ENCODE measurements around the gene AJAP1. TPM values are rescaled to one million over a fixed set of nuclear protein-coding genes. Genes with fewer than 3 reads are reported as not detected.

Gene AJAP1
- total and polyA plus RNA-seq, 2 experiments from 2014 or later = not detected

DNA sequence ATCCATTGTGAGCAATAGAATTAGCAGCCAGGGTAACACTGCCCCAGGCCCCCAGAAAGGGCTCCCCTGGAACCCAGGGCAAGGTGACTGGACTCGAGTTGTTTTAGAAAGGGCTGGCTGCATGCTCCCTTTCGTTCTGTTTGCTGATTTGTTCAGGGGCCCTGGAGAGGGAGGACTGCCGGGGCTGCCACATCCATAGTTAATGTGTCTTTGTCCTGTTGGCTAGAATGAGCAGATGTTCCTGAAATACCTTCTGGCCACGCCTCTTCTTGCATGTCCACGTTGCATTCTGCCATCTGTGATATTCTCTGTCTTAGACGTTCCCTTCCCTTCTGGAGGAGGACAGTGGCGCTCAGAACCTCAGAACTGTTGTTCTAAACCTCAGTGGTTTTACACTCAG, 118.8 kb downstream of the AJAP1 start:
- no peak overlapping the region for H3K27ac Mint-ChIP-seq
- H3K79me2 ChIP-seq (replicated peaks; ENCODE audit: insufficient read depth) = no peaks in the 10 kb centered on the region
- peaks cover 15% of the 10 kb centered on the region for H3K4me1 Mint-ChIP-seq

More for the DNA sequence above, 118.8 kb downstream of the AJAP1 start:
- Histone ChIP-seq H3K36me3 (ENCODE audit: insufficient read depth) (no peaks in the 10 kb centered on the region), H3K4me1 (ENCODE audit: insufficient read depth) (no peaks in the 10 kb centered on the region), H3K4me2 (no peak overlapping the region), H2AFZ (no peak overlapping the region), H3K4me3 (no peak overlapping the region), H4K20me1 (replicated peaks; ENCODE audit: insufficient read depth) (no peaks in the 10 kb centered on the region), H3K9me2 (ENCODE audit: insufficient read depth) (no peaks in the 10 kb centered on the region), H3F3A (replicated peaks; ENCODE audit: low read depth) (no peaks in the 10 kb centered on the region), H3K27me3 (ENCODE audit: insufficient read depth) (no peaks in the 10 kb centered on the region), H3K27ac (ENCODE audit: low read depth) (no peak overlapping the region)
- no peak for DNase-seq (ENCODE audit: low spot score)
- TF ChIP-seq EZH2 (IDR thresholded peaks at IDR 0.05; ENCODE audit: low read depth, unreplicated experiment) (no peak), NANOG (IDR thresholded peaks at IDR 0.05; ENCODE audit: borderline replicate concordance) (no peak), ZNF331 (CRISPR knock-in tag; IDR thresholded peaks at IDR 0.05; ENCODE audit: low read depth) (no peak), EZH2phosphoT487 (IDR thresholded peaks at IDR 0.05; ENCODE audit: unreplicated experiment) (no peak), POLR2AphosphoS5 (IDR thresholded peaks at IDR 0.05; ENCODE audit: low read depth) (no peak), JUNB (IDR thresholded peaks at IDR 0.05; ENCODE audit: unreplicated experiment) (no peak), ZNF114 (CRISPR knock-in tag; IDR thresholded peaks at IDR 0.05) (no peak)
- TF ChIP-seq, protein P1, sequence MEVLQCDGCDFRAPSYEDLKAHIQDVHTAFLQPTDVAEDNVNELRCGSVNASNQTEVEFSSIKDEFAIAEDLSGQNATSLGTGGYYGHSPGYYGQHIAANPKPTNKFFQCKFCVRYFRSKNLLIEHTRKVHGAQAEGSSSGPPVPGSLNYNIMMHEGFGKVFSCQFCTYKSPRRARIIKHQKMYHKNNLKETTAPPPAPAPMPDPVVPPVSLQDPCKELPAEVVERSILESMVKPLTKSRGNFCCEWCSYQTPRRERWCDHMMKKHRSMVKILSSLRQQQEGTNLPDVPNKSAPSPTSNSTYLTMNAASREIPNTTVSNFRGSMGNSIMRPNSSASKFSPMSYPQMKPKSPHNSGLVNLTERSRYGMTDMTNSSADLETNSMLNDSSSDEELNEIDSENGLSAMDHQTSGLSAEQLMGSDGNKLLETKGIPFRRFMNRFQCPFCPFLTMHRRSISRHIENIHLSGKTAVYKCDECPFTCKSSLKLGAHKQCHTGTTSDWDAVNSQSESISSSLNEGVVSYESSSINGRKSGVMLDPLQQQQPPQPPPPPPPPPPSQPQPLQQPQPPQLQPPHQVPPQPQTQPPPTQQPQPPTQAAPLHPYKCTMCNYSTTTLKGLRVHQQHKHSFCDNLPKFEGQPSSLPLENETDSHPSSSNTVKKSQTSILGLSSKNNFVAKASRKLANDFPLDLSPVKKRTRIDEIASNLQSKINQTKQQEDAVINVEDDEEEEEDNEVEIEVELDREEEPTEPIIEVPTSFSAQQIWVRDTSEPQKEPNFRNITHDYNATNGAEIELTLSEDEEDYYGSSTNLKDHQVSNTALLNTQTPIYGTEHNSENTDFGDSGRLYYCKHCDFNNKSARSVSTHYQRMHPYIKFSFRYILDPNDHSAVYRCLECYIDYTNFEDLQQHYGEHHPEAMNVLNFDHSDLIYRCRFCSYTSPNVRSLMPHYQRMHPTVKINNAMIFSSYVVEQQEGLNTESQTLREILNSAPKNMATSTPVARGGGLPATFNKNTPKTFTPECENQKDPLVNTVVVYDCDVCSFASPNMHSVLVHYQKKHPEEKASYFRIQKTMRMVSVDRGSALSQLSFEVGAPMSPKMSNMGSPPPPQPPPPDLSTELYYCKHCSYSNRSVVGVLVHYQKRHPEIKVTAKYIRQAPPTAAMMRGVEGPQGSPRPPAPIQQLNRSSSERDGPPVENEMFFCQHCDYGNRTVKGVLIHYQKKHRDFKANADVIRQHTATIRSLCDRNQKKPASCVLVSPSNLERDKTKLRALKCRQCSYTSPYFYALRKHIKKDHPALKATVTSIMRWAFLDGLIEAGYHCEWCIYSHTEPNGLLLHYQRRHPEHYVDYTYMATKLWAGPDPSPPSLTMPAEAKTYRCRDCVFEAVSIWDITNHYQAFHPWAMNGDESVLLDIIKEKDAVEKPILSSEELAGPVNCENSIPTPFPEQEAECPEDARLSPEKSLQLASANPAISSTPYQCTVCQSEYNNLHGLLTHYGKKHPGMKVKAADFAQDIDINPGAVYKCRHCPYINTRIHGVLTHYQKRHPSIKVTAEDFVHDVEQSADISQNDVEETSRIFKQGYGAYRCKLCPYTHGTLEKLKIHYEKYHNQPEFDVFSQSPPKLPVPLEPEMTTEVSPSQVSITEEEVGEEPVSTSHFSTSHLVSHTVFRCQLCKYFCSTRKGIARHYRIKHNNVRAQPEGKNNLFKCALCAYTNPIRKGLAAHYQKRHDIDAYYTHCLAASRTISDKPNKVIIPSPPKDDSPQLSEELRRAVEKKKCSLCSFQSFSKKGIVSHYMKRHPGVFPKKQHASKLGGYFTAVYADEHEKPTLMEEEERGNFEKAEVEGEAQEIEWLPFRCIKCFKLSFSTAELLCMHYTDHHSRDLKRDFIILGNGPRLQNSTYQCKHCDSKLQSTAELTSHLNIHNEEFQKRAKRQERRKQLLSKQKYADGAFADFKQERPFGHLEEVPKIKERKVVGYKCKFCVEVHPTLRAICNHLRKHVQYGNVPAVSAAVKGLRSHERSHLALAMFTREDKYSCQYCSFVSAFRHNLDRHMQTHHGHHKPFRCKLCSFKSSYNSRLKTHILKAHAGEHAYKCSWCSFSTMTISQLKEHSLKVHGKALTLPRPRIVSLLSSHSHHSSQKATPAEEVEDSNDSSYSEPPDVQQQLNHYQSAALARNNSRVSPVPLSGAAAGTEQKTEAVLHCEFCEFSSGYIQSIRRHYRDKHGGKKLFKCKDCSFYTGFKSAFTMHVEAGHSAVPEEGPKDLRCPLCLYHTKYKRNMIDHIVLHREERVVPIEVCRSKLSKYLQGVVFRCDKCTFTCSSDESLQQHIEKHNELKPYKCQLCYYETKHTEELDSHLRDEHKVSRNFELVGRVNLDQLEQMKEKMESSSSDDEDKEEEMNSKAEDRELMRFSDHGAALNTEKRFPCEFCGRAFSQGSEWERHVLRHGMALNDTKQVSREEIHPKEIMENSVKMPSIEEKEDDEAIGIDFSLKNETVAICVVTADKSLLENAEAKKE (CRISPR knock-in tag; IDR thresholded peaks at IDR 0.05) = no peak
- TF ChIP-seq, protein P2, sequence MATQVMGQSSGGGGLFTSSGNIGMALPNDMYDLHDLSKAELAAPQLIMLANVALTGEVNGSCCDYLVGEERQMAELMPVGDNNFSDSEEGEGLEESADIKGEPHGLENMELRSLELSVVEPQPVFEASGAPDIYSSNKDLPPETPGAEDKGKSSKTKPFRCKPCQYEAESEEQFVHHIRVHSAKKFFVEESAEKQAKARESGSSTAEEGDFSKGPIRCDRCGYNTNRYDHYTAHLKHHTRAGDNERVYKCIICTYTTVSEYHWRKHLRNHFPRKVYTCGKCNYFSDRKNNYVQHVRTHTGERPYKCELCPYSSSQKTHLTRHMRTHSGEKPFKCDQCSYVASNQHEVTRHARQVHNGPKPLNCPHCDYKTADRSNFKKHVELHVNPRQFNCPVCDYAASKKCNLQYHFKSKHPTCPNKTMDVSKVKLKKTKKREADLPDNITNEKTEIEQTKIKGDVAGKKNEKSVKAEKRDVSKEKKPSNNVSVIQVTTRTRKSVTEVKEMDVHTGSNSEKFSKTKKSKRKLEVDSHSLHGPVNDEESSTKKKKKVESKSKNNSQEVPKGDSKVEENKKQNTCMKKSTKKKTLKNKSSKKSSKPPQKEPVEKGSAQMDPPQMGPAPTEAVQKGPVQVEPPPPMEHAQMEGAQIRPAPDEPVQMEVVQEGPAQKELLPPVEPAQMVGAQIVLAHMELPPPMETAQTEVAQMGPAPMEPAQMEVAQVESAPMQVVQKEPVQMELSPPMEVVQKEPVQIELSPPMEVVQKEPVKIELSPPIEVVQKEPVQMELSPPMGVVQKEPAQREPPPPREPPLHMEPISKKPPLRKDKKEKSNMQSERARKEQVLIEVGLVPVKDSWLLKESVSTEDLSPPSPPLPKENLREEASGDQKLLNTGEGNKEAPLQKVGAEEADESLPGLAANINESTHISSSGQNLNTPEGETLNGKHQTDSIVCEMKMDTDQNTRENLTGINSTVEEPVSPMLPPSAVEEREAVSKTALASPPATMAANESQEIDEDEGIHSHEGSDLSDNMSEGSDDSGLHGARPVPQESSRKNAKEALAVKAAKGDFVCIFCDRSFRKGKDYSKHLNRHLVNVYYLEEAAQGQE (IDR thresholded peaks at IDR 0.05; ENCODE audit: unreplicated experiment) = no peak
- TF ChIP-seq, protein P3, sequence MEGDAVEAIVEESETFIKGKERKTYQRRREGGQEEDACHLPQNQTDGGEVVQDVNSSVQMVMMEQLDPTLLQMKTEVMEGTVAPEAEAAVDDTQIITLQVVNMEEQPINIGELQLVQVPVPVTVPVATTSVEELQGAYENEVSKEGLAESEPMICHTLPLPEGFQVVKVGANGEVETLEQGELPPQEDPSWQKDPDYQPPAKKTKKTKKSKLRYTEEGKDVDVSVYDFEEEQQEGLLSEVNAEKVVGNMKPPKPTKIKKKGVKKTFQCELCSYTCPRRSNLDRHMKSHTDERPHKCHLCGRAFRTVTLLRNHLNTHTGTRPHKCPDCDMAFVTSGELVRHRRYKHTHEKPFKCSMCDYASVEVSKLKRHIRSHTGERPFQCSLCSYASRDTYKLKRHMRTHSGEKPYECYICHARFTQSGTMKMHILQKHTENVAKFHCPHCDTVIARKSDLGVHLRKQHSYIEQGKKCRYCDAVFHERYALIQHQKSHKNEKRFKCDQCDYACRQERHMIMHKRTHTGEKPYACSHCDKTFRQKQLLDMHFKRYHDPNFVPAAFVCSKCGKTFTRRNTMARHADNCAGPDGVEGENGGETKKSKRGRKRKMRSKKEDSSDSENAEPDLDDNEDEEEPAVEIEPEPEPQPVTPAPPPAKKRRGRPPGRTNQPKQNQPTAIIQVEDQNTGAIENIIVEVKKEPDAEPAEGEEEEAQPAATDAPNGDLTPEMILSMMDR (conservative IDR thresholded peaks at IDR 0.05; ENCODE audit: low read depth in 2 of 2) = no peak
- TF ChIP-seq, protein P4, sequence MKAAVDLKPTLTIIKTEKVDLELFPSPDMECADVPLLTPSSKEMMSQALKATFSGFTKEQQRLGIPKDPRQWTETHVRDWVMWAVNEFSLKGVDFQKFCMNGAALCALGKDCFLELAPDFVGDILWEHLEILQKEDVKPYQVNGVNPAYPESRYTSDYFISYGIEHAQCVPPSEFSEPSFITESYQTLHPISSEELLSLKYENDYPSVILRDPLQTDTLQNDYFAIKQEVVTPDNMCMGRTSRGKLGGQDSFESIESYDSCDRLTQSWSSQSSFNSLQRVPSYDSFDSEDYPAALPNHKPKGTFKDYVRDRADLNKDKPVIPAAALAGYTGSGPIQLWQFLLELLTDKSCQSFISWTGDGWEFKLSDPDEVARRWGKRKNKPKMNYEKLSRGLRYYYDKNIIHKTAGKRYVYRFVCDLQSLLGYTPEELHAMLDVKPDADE (IDR thresholded peaks at IDR 0.05) = no peak
- ATAC-seq = no peak
- H3K9me3 Mint-ChIP-seq = no peaks in the 10 kb centered on the region
- H3K36me3 Mint-ChIP-seq (ENCODE audit: low read depth) = peaks cover 6% of the 10 kb centered on the region; the same call in 2 of the 3 replicates
- peaks cover 1% of the 10 kb centered on the region for H3K27me3 Mint-ChIP-seq (ENCODE audit: insufficient read depth, low read depth, poor library complexity)
- no peak overlapping the region for H3K4me3 Mint-ChIP-seq

All from GM23338 (cell line).